MV-4-11 (cell line): ENCODE data around the gene MTHFSD.

Experiments used
- DNase-seq: peaks from one replicate; lab custom pipeline; 2025; lab: John Stamatoyannopoulos, UW

Gene MTHFSD

GRCh38 chr16:86549076-86549892, 5.8 kb downstream of the MTHFSD start:
- DNase-seq, result peak; percentile 48

DNA sequence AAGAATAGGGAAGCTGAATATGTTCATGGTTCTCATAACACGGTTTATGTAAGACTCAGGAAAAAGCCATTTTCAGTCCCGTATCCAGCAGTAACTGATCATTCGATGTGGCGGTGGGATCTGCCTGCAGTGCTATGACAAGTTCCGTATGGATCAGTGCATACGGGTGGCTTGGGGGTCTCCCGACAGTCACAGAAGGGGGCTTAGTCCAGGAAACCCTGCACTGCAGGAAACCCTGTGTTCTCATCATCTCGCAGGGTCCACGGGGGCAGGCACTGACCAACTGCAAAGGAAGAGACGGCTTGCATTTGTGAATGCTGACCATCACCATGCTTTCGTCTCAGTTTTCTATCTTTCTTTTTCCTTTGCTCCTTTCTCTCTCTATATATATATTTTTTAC, 7.7 kb downstream of the MTHFSD start:
- no peak for DNase-seq

GRCh38 chr16:86546638-86547013, 8.4 kb downstream of the MTHFSD start:
- DNase-seq, result no peak

GRCh38 chr16:86545954-86546637, 8.9 kb downstream of the MTHFSD start:
- DNase-seq, result no peak

- no peak for DNase-seq
Measured at GRCh38 chr16:86545481-86545880, 9.6 kb downstream of the MTHFSD start.

- DNase-seq, result no peak
Measured at GRCh38 chr16:86542756-86543750, 12.0 kb downstream of the MTHFSD start.

DNA sequence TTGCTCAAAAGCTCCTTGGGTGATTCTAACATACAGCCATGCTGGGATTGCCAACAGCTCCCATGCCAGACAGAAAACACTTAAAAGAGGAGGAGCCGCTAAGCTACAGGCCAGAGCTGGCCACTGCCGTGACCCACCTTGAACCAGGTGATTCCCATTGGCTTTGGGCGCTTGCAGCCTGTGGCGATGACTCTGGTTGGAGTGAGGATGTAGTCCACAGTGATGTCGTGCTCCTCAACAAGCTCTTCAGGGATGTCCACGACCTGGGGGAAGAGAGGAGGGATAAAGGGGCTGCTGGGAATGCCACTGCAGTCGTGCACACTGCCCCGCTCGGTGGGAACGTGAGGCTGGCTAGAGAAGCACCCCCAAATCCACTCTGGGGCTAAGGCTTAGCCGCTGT, 13.5 kb downstream of the MTHFSD start:
- no peak for DNase-seq

GRCh38 chr16:86540894-86541293, 14.1 kb downstream of the MTHFSD start:
- DNase-seq, result no peak

DNA sequence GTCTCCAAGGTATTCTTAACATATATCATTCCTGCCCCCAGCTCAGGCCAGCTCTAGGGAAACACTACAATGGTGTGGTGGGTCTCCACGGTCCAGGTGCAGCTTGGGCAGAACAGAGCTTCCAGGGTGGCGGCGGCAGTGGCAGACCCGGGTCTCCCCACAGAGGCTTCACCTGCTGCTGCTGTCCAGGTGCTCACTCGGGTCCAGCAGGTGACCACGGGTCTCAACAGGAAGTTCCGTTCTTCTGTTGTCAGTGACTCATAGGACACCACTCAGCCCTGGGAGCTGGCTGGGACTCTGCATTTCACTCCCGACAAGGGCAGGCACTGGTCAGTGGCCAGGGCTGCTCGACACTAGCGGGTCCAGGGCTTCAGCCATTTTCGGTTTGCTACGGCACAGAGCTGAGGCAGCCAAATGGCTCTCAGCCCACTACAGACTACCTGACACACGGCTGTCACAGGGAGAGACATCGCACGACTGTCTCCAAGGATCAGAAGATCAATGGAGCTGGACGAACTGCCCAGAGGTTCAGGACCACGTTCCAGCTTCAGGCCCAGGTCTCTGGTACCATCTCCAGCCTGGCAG, 16.7 kb downstream of the MTHFSD start:
- DNase-seq, result no peak

GRCh38 chr16:86537486-86537885, 17.5 kb downstream of the MTHFSD start:
- no peak for DNase-seq

GRCh38 chr16:86536621-86537020, 18.4 kb downstream of the MTHFSD start:
- DNase-seq, result no peak

DNA sequence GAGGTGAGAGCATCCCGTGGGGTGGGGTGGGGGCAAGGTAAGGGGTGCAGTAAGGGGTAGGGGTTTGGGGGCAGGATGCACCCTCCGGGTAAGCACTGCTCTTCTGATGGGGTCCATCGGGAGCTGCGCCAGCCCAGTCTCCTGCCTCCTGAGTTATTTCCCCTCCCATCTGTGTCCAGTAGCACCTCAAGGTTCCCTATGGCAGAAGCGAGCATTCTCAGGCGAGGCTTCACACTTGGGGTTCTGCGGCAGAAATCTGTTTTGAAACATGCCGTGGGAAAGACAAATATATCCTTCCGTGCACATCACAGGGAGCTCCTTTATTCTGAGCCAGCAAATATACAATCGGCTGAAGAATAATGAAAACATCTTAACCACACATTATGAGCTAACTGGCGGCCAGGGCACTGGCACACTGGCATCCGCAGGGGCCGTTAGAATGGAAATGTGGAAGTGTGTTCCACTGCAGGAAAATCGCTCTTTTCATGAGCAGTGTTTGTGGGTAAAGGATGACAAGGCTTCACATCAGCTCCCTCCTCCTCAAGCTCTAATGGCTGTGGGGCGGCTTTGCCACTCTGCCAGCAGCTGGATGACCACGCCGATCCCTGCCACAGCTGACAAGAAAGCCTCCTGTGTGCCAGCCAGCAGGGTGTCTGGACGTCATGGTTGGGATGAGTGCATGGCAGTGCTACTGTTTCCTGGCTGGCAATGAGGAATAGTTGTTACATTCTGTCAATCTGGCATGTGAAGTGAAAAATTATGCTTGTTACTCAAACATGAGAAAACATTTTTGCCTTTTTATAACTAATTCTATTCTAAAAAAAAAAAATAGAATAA, 20.0 kb downstream of the MTHFSD start:
- no peak for DNase-seq

- DNase-seq, result no peak
Measured at GRCh38 chr16:86533767-86534351, 21.2 kb downstream of the MTHFSD start.

GRCh38 chr16:86533076-86533475, 22.0 kb downstream of the MTHFSD start:
- DNase-seq, result no peak

GRCh38 chr16:86532526-86532815, 22.6 kb downstream of the MTHFSD start:
- no peak for DNase-seq

- DNase-seq, result no peak
Measured at GRCh38 chr16:86531641-86532525, 23.2 kb downstream of the MTHFSD start.

- DNase-seq, result no peak
Measured at GRCh38 chr16:86531191-86531545, 23.9 kb downstream of the MTHFSD start.

GRCh38 chr16:86530251-86531190, 24.5 kb downstream of the MTHFSD start:
- DNase-seq, result no peak

- no peak for DNase-seq
Measured at GRCh38 chr16:86529160-86529559, 25.9 kb downstream of the MTHFSD start.
